CMK (cell line): Measurements from ENCODE around the gene MUCL1.
"Not testable (repeated sequence)": the region's sequence is repeated elsewhere in the genome, so short reads cannot be mapped to it uniquely, and the experiment has no call there.

Source experiments
- DNase-seq: peaks from one replicate; pipeline ENCODE4 v3.0.0-alpha.2; 2010; ENCODE audit warnings: low read depth

MUCL1 gene, protein sequence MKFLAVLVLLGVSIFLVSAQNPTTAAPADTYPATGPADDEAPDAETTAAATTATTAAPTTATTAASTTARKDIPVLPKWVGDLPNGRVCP

GRCh38 chr12:54853933-54854538, at the start of gene MUCL1:
Gene MUCL1 (plus strand): TSS chr12:54854516. CDS start chr12:54854583, 67 bp downstream.
- peak; percentile 52 for DNase-seq

DNA sequence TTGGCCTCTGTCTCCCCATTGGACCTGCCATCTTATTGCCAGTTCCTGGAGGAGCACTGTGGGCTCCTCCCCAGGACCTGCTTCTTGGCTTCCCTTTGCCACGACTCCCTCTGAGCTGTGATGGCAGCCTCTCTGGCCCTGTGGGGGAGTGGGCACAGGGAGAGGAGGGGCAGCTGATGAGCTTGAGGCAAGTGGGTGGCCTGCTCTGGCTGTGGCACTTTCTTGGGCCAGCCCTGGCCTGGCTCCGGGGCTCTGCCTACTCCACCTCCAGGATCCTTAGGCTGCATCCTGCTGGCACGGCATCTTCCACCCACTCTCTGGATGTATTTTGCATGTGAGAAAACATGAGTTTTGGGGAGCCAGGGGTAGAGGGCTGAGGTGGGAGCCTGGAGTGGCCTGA, 32.6 kb upstream of the MUCL1 start:
- DNase-seq, result no peak

DNA sequence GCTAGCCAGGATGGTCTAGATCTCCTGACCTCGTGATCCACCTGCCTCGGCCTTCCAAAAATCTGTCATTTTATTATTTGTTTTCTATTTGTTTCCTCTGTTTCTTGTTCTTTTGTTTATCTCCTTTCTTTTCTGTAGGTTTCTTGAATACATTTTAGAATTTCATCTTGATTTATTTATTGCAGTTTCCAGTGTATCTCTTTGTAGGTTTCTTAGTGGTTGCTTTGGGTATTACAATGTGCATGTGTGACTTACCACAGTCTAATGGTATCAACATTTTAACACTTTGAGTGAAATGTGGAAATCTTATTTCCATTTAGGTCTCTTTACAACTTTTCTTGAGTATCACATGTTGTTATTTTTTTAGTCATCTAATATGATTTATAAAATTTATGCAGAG, 29.9 kb upstream of the MUCL1 start:
- DNase-seq, result no peak

DNA sequence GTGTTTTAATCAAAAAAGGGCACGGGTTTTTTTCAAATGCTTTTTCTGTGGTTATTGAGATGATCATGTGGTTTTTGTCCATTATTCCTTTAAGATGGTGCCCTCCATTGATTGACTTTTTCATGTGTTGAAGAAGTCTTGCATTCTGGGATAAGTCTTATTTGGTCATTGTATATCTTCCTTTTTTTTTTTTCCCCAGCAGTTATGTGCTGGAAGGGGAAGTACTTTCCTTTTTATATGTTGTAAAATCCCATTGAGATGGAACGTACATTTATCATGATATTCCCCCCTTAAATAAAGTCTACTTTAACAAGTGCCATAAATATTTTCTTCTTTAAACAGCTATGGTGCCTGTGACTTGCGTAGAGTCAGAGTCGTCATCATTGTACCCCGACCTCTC, 24.8 kb upstream of the MUCL1 start:
- DNase-seq, result no peak

DNA sequence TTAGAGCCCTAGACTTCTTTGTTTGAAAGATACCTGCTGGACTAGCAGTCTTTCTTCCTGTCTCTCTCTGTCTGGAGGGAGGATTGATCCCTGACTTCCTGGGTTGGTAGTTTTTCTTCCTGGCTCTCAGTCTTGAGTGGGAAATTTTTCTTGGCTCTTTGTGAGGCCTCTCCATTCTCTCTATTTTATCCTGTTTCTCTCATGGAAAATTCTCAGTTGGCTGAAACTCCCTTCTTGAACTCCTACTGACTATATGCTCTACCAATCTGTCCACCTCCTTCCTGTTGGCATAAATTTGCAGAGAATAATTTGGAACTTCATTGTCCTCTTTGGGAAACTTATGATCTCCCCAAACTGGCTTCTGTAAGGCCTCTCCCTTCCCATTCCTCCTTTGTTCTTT, 24.1 kb upstream of the MUCL1 start:
- no peak for DNase-seq

DNA sequence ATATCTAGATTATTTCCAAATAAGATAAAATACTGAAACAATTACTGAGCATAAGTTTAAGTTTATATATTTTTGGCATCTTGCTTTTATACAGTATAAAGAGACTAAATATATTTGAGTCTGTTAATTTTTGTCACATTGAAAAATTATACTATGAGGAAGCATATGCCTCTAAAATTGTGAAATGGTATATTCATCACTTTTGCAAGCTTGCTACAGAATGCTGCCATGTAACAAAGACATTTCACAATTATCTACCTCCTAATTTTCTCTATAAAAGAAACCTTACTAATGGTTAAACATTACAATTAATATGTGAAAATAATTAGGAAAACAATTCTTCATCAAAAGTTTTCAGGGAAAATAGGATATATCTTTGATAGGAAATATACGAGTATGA, 22.7 kb upstream of the MUCL1 start:
- DNase-seq, result no peak

- no peak for DNase-seq
These were observed 14.0 kb upstream of the MUCL1 start for GRCh38 chr12:54840244-54840865.

GRCh38 chr12:54857406-54857805, 3.1 kb downstream of the MUCL1 start:
- DNase-seq, result no peak

DNA sequence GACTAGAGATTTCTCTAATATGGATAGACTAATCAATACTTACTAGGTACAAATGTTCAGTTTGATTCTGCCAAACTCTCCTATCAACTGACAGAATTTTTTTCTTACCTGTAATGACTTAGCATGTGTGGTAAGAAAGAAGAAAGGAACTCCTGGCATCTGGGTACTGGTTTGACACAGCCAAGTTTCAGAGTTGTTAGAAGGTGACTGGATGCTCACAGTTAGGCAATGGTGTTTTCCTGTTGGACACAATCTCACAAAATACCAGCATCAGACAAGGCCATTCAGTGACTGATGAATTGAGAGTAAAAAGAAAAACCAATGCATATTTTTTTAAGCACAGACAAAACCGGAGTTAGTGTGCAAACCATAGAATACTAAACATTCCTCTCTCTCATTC, 4.2 kb downstream of the MUCL1 start:
- no peak for DNase-seq

- DNase-seq, result no peak
These were observed 5.2 kb downstream of the MUCL1 start for GRCh38 chr12:54859502-54859901.

- no peak for DNase-seq
These were observed 7.6 kb downstream of the MUCL1 start for GRCh38 chr12:54861927-54862326.

- no peak for DNase-seq
These were observed 9.8 kb downstream of the MUCL1 start for GRCh38 chr12:54863948-54864618.

DNA sequence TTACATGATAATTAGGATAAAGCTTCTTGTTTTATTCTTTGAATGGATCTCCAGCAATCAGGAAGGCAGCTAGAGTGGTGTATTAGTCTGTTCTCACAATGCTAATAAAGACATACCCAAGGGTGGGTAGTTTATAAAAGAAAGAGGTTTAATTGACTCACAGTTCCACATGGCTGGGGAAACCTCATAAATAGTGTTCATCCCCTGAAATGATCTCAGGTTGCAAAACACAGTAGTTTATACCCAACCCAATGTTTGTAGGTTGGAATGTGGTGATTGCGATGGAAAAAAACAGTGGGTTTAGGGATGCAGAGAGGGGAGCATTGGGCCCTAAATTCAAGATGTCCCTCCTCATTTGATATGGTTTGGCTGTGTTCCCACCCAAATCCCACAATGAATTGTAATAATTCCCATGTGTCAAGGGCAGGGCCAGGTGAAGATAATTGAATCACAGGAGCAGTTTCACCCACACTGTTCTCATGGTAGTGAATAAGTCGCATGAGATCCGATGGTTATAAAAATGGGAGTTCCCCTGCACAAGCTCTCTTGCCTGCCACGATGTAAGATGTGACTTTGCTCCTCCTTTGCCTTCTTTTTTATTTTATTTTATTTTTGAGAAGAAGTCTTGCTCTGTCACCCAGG, 11.5 kb downstream of the MUCL1 start:
- DNase-seq, result no peak

GRCh38 chr12:54868690-54869089, 14.4 kb downstream of the MUCL1 start:
- no peak for DNase-seq

DNA sequence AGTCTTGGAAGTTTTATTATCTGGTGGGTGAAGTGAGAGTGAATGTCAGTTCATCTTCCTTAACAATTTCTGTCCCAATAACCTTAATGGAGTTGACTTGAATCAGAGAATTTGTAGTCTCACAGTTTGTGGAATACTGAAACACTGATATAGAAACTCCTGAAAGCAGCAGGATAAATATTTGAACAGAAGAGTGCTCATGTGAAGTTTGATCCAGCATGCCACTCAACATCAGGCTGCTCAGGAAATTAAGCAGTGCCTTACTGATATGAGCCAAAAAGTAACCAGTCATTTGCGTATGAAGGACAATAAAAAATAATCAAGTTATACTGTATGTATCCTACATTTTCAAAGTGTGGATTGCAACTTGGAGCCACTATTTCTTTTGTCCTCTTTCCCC, 15.7 kb downstream of the MUCL1 start:
- no peak for DNase-seq

- DNase-seq, result no peak
These were observed 16.3 kb downstream of the MUCL1 start for GRCh38 chr12:54870617-54871016.

GRCh38 chr12:54879150-54879549, 24.8 kb downstream of the MUCL1 start:
- DNase-seq, result no peak

- DNase-seq, result no peak
These were observed 25.3 kb downstream of the MUCL1 start for GRCh38 chr12:54879579-54879978.

DNA sequence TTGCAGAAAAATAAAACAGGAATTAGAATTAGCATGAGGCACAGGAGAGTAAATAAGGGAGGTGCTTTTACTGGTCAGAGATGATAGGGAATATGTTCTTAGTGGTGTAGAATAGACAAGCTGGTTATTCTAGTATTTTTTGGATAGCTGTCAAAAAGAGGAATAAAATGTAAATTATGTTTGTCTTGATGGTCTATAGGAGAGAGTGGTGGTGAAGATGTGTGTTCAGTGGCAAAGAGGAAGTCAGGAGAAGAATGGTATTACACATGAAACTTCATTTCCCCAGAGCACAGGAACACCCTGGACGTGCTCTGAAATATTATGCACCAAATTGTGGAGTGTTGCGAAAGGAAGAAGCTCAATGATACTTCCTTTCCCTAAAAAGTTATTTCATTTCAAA, 27.8 kb downstream of the MUCL1 start:
- DNase-seq, result no peak

GRCh38 chr12:54882597-54882996, 28.3 kb downstream of the MUCL1 start:
- DNase-seq, result not testable (repeated sequence)

- DNase-seq, result not testable (repeated sequence)
These were observed 34.1 kb downstream of the MUCL1 start for GRCh38 chr12:54888428-54888827.

- DNase-seq, result no peak
These were observed 36.0 kb downstream of the MUCL1 start for GRCh38 chr12:54890339-54890738.
